Fibroblast of villous mesenchyme (primary cell): ENCODE data around the gene HDGFL3. TPM values are rescaled to one million over a fixed set of nuclear protein-coding genes. Genes with fewer than 3 reads are reported as not detected.

Experiments
- DNase-seq: peaks from one replicate; pipeline ENCODE4 v3.0.0-alpha.2; 2010; ENCODE audit warnings: low read depth
- H3K4me3 ChIP-seq: 2 replicates; pipeline ENCODE4 v1.5.1; 2011; ENCODE audit warnings: low read depth, mild to moderate bottlenecking, low read length
- total RNA-seq: library from RNA; depleted of rRNA; stranded (reverse); fragments of >200 nt; gene quantifications from 2 replicates; pipeline ENCODE4 v1.2.3, GENCODE V29; 2012
- TF ChIP-seq, protein P1 (sequence below): IDR thresholded peaks from 2 replicates; pipeline ENCODE4 v1.5.1; 2012; ENCODE audit warnings: low read depth, mild to moderate bottlenecking, low read length; ENCODE audit not compliant: insufficient read depth

HDGFL3 gene
- total RNA-seq, 1 donor, result 23.7 TPM

DNA sequence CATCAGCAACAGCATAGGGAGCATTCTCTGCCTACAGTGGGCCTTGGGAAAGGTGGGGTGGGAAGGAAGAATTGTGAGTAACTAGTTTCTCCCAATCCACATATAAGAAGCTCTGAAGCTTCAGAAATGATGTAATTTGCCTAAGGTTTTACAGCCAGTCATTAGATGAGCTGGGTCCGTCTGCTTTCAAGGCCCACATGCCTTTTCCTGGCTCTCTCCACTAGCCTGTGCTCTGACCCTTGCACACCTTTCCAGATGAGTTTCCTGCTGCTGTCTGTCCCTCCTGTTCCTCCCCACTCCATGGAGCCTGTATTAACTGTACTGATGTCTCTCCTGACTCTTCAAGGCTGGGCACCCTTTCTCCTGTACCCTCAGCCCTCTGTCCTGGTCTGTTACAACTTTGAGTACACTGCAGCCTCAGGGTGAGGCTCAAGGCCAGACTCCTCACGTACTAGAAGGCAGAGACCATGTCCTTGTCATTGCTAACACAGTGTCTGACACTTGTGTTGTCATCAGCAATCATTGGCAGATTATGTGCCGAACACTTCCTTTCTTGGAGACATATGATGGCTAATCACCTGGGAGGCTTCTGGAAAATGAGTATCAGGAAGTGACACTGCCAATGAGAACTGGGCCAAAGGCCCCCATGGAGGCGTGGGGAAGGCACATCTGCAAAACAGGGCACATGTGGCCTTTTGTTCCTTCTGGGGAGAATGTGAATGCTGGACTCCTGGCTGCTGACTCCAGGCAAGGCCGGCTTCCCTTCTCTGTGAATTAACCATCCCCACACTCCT is 93.5 kb downstream of the HDGFL3 start:
- no peak for DNase-seq
- TF ChIP-seq, protein P1, sequence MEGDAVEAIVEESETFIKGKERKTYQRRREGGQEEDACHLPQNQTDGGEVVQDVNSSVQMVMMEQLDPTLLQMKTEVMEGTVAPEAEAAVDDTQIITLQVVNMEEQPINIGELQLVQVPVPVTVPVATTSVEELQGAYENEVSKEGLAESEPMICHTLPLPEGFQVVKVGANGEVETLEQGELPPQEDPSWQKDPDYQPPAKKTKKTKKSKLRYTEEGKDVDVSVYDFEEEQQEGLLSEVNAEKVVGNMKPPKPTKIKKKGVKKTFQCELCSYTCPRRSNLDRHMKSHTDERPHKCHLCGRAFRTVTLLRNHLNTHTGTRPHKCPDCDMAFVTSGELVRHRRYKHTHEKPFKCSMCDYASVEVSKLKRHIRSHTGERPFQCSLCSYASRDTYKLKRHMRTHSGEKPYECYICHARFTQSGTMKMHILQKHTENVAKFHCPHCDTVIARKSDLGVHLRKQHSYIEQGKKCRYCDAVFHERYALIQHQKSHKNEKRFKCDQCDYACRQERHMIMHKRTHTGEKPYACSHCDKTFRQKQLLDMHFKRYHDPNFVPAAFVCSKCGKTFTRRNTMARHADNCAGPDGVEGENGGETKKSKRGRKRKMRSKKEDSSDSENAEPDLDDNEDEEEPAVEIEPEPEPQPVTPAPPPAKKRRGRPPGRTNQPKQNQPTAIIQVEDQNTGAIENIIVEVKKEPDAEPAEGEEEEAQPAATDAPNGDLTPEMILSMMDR, result no peak
- H3K4me3 ChIP-seq, result no peak overlapping the region

DNA sequence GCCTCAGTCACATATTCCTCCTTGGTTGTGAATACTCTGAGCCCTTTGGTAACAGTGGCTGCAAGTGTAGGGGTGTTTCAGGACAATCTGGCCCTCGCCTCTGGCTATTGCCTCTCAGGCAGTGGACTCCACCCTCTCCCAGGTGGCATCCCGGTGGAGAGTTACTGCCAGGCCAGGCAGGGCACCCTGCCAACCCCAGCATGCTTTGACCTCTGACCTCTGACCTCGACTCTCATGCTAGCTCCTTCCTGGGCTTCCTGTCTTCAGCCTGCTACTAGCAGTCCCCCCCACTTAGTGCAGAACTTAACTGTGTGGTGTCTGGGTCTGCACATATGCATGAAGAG is 94.7 kb downstream of the HDGFL3 start:
- no peak overlapping the region for H3K4me3 ChIP-seq
- no peak for DNase-seq
- TF ChIP-seq, protein P1, result no peak

DNA sequence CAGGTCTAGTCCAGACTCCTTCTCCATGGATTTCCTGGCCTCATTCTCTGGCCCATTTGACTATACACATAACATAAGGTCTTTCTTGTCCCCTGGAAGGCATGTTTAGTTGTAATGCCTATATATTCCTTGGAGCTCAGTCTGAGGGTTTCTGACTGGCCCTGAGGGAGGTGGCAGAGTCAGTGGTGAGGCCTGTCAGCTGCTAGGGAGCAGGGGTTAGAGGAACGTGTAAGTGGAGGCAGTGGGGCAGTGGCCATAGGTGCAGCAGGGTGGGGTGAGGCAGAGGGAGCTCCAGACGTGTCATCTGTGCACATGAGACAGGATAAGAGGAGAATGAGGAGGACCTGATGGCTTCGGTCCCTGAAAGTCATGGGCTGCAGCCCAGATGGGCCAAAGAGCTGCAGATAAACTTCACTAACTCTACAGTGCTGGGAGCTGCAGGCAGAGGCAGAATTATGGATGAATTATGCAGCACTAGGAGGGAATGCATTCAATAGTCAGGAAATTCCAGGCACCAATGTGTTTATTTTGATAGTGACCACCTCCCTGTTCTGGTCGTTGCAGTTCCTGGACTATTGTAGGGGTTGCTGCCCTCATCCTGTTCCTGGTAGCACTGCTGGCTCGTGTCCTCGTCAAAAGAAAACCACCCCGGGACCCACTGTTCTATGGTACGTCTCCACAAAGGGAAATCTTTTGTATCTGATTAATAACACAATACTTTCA is 95.2 kb downstream of the HDGFL3 start:
- DNase-seq, result peak; percentile 62
- TF ChIP-seq, protein P1, result no peak
- no peak overlapping the region for H3K4me3 ChIP-seq

DNA sequence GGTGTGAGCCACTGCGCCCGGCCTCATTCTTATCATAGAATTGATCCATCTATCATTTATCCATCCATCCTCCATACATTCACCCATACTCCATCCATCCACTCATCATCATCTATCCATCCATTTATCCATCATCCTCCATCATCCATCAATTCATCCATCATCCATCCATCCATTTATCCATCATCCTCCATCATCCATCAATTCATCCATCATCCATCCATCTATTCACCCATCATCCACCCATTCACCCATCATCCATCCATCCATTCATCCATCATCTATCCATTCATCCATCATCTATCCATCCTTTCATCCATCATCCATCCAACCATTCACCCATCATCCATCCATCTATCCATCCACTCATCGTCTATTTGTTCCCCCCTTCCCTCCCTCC is 96.5 kb downstream of the HDGFL3 start:
- DNase-seq, result no peak
- no peak overlapping the region for H3K4me3 ChIP-seq
- TF ChIP-seq, protein P1, result no peak

DNA sequence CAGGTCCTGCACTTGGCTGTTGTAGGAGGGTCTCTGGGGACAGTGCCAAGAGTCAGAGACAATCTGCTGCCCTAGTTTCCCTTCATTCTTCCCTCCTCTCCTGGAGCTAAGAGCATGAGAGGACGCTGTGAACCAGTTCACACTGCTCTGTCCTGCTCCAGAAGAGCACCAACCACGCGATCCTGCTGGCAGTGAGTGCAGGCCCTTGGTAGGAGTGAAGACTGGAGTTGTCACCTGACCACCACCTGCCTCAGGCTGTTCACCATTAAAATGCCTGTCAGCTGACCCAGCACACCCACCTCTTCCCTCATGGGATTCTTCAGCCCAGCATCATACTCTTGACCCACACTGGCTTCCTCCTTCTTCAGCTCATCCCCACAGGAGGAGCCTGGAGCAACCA is 97.2 kb downstream of the HDGFL3 start:
- H3K4me3 ChIP-seq, result no peak overlapping the region
- DNase-seq, result no peak
- TF ChIP-seq, protein P1, result no peak

DNA sequence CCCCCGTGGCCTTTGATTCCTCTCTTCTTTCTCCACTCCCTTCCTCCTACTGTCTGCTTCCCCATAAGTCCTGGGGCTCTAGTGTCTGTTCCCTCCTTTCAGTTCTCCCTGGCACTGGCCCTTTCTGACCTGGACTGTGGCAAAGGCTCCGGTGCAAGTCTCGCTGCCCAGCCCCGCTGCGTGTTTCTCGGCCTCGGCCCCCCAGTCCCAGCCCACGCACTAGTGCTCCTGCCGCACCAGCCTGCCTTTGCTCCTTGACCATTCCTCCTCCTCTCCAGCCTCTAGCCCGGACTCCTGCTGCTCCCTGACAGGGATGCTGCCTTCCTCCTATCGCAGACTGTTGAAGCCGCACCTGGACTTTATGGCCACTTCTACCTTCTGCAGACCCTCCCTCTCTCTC is 98.1 kb downstream of the HDGFL3 start:
- DNase-seq, result no peak
- H3K4me3 ChIP-seq, result no peak overlapping the region
- TF ChIP-seq, protein P1, result no peak
